ENCODE measurements around the gene NSD1. TPM values are rescaled to one million over a fixed set of nuclear protein-coding genes. Genes with fewer than 3 reads are reported as not detected.

The NSD1 gene
- total and polyA plus RNA-seq, 2 of the 4 experiments (the other 2 are of a cell fraction) = 7.7 to 31.0 TPM

- ChIA-PET CTCF (interaction anchor here (0.5 to 1.6 kb wide), 10 partner anchors 9 to 239 kb away, joined by 3 to 8 read pairs (median 4); no protein-coding TSS in a partner anchor), POLR2A (ENCODE audit: unreplicated experiment) (no interaction called here)
- Histone ChIP-seq H3K36me3 (ENCODE audit: control insufficient read depth, insufficient read depth, low read length) (peaks cover 15% of the 10 kb centered on the region), H4K91ac (ENCODE audit: insufficient read depth, low read depth, low read length) (no peak overlapping the region), H2AK9ac (replicated peaks; ENCODE audit: low read depth, low read length, poor library complexity) (no peak overlapping the region), H3K4me1 (ENCODE audit: control insufficient read depth, insufficient read depth, low read length) (peaks cover 7% of the 10 kb centered on the region; the same call in 1 of the 2 replicates), H2BK15ac (ENCODE audit: low read depth, low read length) (no peak overlapping the region), H3K23ac (ENCODE audit: low read depth, low read length) (no peak overlapping the region), H2AFZ (replicated peaks; ENCODE audit: low read length, poor library complexity) (no peak overlapping the region), H2BK5ac (ENCODE audit: low read depth, low read length, poor library complexity, severe bottlenecking) (no peak overlapping the region), H3K9me3 (ENCODE audit: control insufficient read depth, insufficient read depth, low read length) (no peaks in the 10 kb centered on the region), H3K4me2 (ENCODE audit: low read depth, low read length) (no peak overlapping the region), H2BK120ac (ENCODE audit: low read depth, low read length) (no peak overlapping the region), H3K9me1 (ENCODE audit: insufficient read depth, low read length) (0 out of 2 replicates have a peak, but pooled peaks cover 6% of the 10 kb centered on the region), H3K18ac (ENCODE audit: low read depth, low read length) (no peak overlapping the region), H3K4ac (ENCODE audit: low read depth, low read length) (no peak overlapping the region), H3K79me1 (ENCODE audit: low read depth in 1 of 2, low read length in 2 of 2) (peaks cover 9 to 62% of the 10 kb centered on the region in 2 experiments; a peak in 3 of 4 replicates), H4K8ac (ENCODE audit: low read depth in 2 of 2, low read length in 2 of 2) (no peak overlapping the region), H3K14ac (replicated peaks; ENCODE audit: low read depth, low read length) (no peak overlapping the region), H3K9ac (ENCODE audit: low read depth, low read length) (no peak overlapping the region; the same call in 1 of the 2 replicates), H3K56ac (ENCODE audit: extremely low read depth, insufficient read depth, low read length) (no peak overlapping the region), H4K5ac (ENCODE audit: low read depth, low read length) (no peak overlapping the region), H2AK5ac (ENCODE audit: low read depth, low read length) (no peak overlapping the region; the same call in 1 of the 2 replicates), H3K27ac (ENCODE audit: insufficient read depth, low read length) (no peak overlapping the region), H4K20me1 (ENCODE audit: insufficient read depth, low read length) (peaks cover 38% of the 10 kb centered on the region), H3K27me3 (ENCODE audit: control insufficient read depth, insufficient read depth, low read length) (no peaks in the 10 kb centered on the region), H2BK20ac (ENCODE audit: low read depth, low read length) (no peak overlapping the region), H3K4me3 (ENCODE audit: insufficient read depth, low read depth, low read length) (no peak overlapping the region)
- dilution Hi-C loops (cut with HindIII; ENCODE audit: low sequenced_read_pairs, unreplicated experiment) (no loop called here), in situ Hi-C loops (cut with MboI; ENCODE audit: low sequenced_read_pairs) (loop anchor here (5.0 kb wide), 1 partner anchor 137 kb away; the partner anchor contains the start of gene PRR7), intact Hi-C loops (cut with micrococcal nuclease) (loop anchor here (2.0 kb wide), 2 partner anchors 146 to 190 kb away; no protein-coding TSS in a partner anchor)
- DNase-seq = no peak
- BruUV-seq (replicated peaks) = no TSS peak
- no peak for ATAC-seq (ENCODE audit: low read depth)
- WGBS, 2 experiments (ENCODE audit: extremely low coverage in 2 of 2, insufficient read length in 1 of 2) = 92% methylated on average over 7 of the region's 13 CpGs; no CpG with 5 or more reads in 1 of the 2 experiments
- no peak for TF ChIP-seq MAFK (IDR thresholded peaks at IDR 0.05; ENCODE audit: low read depth, low read length)
- TF ChIP-seq RFX5 (IDR thresholded peaks at IDR 0.05; ENCODE audit: low read depth, low read length) = no peak
- TF ChIP-seq NFE2L2 (IDR thresholded peaks at IDR 0.05; ENCODE audit: low read depth, low read length) = no peak
These were observed 176.8 kb downstream of the NSD1 start for GRCh38 chr5:177310332-177310731.

Data from IMR-90 (cell line).